Vagina (tissue), 2 donors: Measurements from ENCODE around the gene KRT85.

Experiments
- CTCF ChIP-seq, 3 experiments: fragments of 450-650 bp in 2 of 3; fragments of 200-600 bp in 1 of 3; sonication (generic) in 1 of 3; IDR thresholded peaks; one replicate each; pipeline ENCODE4 v1.5.1; 2017 to 2019; ENCODE audit warnings: antibody characterized with exemption in 3 of 3, mild to moderate bottlenecking in 2 of 3, moderate library complexity in 2 of 3
- POLR2A ChIP-seq, 2 donors: fragments of 450-650 bp; IDR thresholded peaks; one replicate each; pipeline ENCODE4 v1.6.1; 2017; ENCODE audit warnings: antibody characterized with exemption in 2 of 2, mild to moderate bottlenecking in 2 of 2, moderate library complexity in 2 of 2
- POLR2AphosphoS5 ChIP-seq, 2 donors: sonication (generic); formaldehyde crosslinking; IDR thresholded peaks; one replicate each; pipeline ENCODE4 v1.9.0; 2017; ENCODE audit warnings: antibody characterized with exemption in 2 of 2, mild to moderate bottlenecking in 2 of 2, low read depth in 1 of 2; ENCODE audit not compliant: insufficient read depth in 1 of 2

- no peak for TF ChIP-seq CTCF (IDR thresholded peaks at IDR 0.05)
- TF ChIP-seq POLR2A (IDR thresholded peaks at IDR 0.05), result no peak
- TF ChIP-seq POLR2AphosphoS5 (IDR thresholded peaks at IDR 0.05; ENCODE audit: insufficient read depth in 1 of 2, low read depth in 1 of 2), result no peak
Measured at GRCh38 chr12:52344111-52344510, 23.2 kb downstream of the KRT85 start.
